H1 (cell line): Measurements from ENCODE around the gene COA1. TPM values are rescaled to one million over a fixed set of nuclear protein-coding genes. Genes with fewer than 3 reads are reported as not detected.

ENCODE experiments used
- CTCF ChIA-PET: fragments of 300-600 bp; sonication (Branson Sonifier 250); formaldehyde crosslinking; loops from one replicate; lab custom pipeline; 2021; ENCODE audit not compliant: partially characterized antibody; lab: Charles Lee
- POLR2A ChIA-PET: fragments of 300-600 bp; sonication (Branson Sonifier 250); formaldehyde crosslinking; loops from one replicate; lab custom pipeline; 2021; ENCODE audit warnings: inconsistent platforms; ENCODE audit not compliant: partially characterized antibody; lab: Charles Lee
- DNase-seq, 2 experiments: peaks; one replicate each; pipeline versions ENCODE4 v3.0.0 to v3.0.0-alpha.2; 2010 to 2022; ENCODE audit warnings: low spot score in 2 of 2, low read depth in 1 of 2, mixed read lengths in 1 of 2
- FAIRE-seq: peaks from 2 replicates; lab custom pipeline; 2011; peaks lifted over from hg19 to GRCh38; lab: Jason Lieb, UNC
- H2AFZ ChIP-seq: 2 replicates; pipeline ENCODE4 v1.8.1; 2012; ENCODE audit warnings: low read length, inconsistent platforms
- H2AK5ac ChIP-seq: 2 replicates; pipeline ENCODE4 v1.6.1; 2013; ENCODE audit warnings: low read depth, low read length
- H2BK120ac ChIP-seq: replicated peaks from 2 replicates; pipeline ENCODE3; 2013; ENCODE audit warnings: low read depth, low read length, inconsistent platforms
- H2BK12ac ChIP-seq: 2 replicates; pipeline ENCODE4 v1.6.1; 2013; ENCODE audit warnings: low read depth, low read length
- H2BK15ac ChIP-seq: 2 replicates; pipeline ENCODE4 v1.6.1; 2013; ENCODE audit warnings: low read length
- H2BK20ac ChIP-seq: 2 replicates; pipeline ENCODE4 v1.6.1; 2013; ENCODE audit warnings: low read length
- H2BK5ac ChIP-seq: 2 replicates; pipeline ENCODE4 v1.6.1; 2013; ENCODE audit warnings: low read depth, low read length
- H3K14ac ChIP-seq: 2 replicates; pipeline ENCODE4 v1.6.1; 2013; ENCODE audit warnings: inconsistent platforms; ENCODE audit not compliant: insufficient read length
- H3K18ac ChIP-seq: 2 replicates; pipeline ENCODE4 v1.6.1; 2013; ENCODE audit warnings: low read length; ENCODE audit errors: extremely low read depth
- H3K23ac ChIP-seq: 2 replicates; pipeline ENCODE4 v1.6.1; 2013; ENCODE audit warnings: inconsistent platforms; ENCODE audit not compliant: insufficient read length
- H3K23me2 ChIP-seq: 2 replicates; pipeline ENCODE4 v1.6.1; 2013; ENCODE audit warnings: low read depth, low read length
- H3K27ac ChIP-seq: 2 replicates; pipeline ENCODE4 v1.6.1; 2011; ENCODE audit warnings: low read depth, low read length, inconsistent platforms
- H3K27me3 ChIP-seq, 4 experiments: replicated peaks in 1 of 4; 1 replicate in 1 of 4; 2 replicates in 3 of 4; pipeline versions ENCODE4 v1.6.1 to v1.8.1; 2011 to 2013; ENCODE audit warnings: low read length in 3 of 4, mild to moderate bottlenecking in 3 of 4, inconsistent platforms in 2 of 4, mixed read lengths in 2 of 4, moderate library complexity in 1 of 4; ENCODE audit not compliant: control insufficient read depth in 3 of 4, insufficient read depth in 3 of 4; ENCODE audit errors: extremely low read depth in 1 of 4
- H3K36me3 ChIP-seq, 4 experiments: 2 replicates each; pipeline versions ENCODE4 v1.6.1 to v1.8.1; 2011 to 2013; ENCODE audit warnings: mild to moderate bottlenecking in 4 of 4, low read length in 3 of 4, moderate library complexity in 2 of 4, control low read depth in 1 of 4, inconsistent platforms in 1 of 4; ENCODE audit not compliant: insufficient read depth in 4 of 4, control insufficient read depth in 2 of 4
- H3K4ac ChIP-seq: replicated peaks from 2 replicates; pipeline ENCODE3; 2013; ENCODE audit warnings: low read length, low read depth, mixed read lengths, inconsistent platforms; ENCODE audit not compliant: insufficient read length
- H3K4me1 ChIP-seq, 4 experiments: replicated peaks in 1 of 4; 1 replicate in 1 of 4; 2 replicates in 3 of 4; pipeline versions ENCODE4 v1.6.1 to v1.8.1; 2011 to 2013; ENCODE audit warnings: low read length in 3 of 4, inconsistent platforms in 2 of 4, mixed read lengths in 1 of 4; ENCODE audit not compliant: insufficient read depth in 4 of 4, control insufficient read depth in 3 of 4
- H3K4me2 ChIP-seq, 2 experiments: 2 replicates each; pipeline versions ENCODE4 v1.6.1 to v1.8.1; 2011 to 2013; ENCODE audit warnings: low read depth in 2 of 2, low read length in 2 of 2, control low read depth in 1 of 2, inconsistent platforms in 1 of 2, mild to moderate bottlenecking in 1 of 2; ENCODE audit not compliant: insufficient read depth in 1 of 2
- H3K4me3 ChIP-seq, 4 experiments: fragments of 200-600, 300-600 bp in 1 of 4; sonication (generic), shearing (Covaris generic), sonication (Bioruptor Twin) in 1 of 4; 2 replicates each; pipeline versions ENCODE4 v1.5.1 to v1.8.1; 2011 to 2016; ENCODE audit warnings: low read length in 4 of 4, low read depth in 3 of 4, control low read depth in 2 of 4, inconsistent platforms in 2 of 4, mild to moderate bottlenecking in 2 of 4, mixed read lengths in 1 of 4, moderate library complexity in 1 of 4; ENCODE audit not compliant: insufficient read depth in 2 of 4; ENCODE audit errors: extremely low read depth in 1 of 4
- H3K56ac ChIP-seq: replicated peaks from 2 replicates; pipeline ENCODE3; 2013; ENCODE audit warnings: low read depth, mild to moderate bottlenecking, mixed read lengths, low read length, inconsistent platforms; ENCODE audit not compliant: insufficient read length
- H3K79me1 ChIP-seq: 2 replicates; pipeline ENCODE4 v1.6.1; 2013; ENCODE audit warnings: low read depth, low read length, control low read depth
- H3K79me2 ChIP-seq, 2 experiments: 2 replicates each; pipeline versions ENCODE4 v1.6.1 to v1.8.1; 2012 to 2013; ENCODE audit warnings: low read length in 2 of 2, mild to moderate bottlenecking in 2 of 2, inconsistent platforms in 1 of 2; ENCODE audit not compliant: insufficient read depth in 2 of 2, control insufficient read depth in 1 of 2
- H3K9ac ChIP-seq, 4 experiments: replicated peaks in 1 of 4; 1 replicate in 1 of 4; 2 replicates in 3 of 4; pipeline versions ENCODE4 v1.6.1 to v1.8.1; 2011 to 2013; ENCODE audit warnings: low read depth in 3 of 4, low read length in 3 of 4, control low read depth in 2 of 4, mild to moderate bottlenecking in 2 of 4, moderate library complexity in 2 of 4, inconsistent platforms in 1 of 4; ENCODE audit errors: extremely low read depth in 1 of 4
- H3K9me3 ChIP-seq, 2 experiments: 2 replicates each; pipeline versions ENCODE4 v1.6.1 to v1.8.1; 2012 to 2013; ENCODE audit warnings: mild to moderate bottlenecking in 2 of 2, moderate library complexity in 2 of 2, control low read depth in 1 of 2, inconsistent platforms in 1 of 2, low read depth in 1 of 2, low read length in 1 of 2, mixed read lengths in 1 of 2; ENCODE audit not compliant: insufficient read depth in 2 of 2
- H4K20me1 ChIP-seq, 2 experiments: replicated peaks in 1 of 2; 2 replicates each; pipeline versions ENCODE3 to v1.8.1; 2011 to 2013; ENCODE audit warnings: inconsistent platforms in 2 of 2, low read length in 2 of 2, mild to moderate bottlenecking in 1 of 2; ENCODE audit not compliant: insufficient read depth in 2 of 2, control insufficient read depth in 1 of 2
- H4K5ac ChIP-seq: 2 replicates; pipeline ENCODE4 v1.6.1; 2013; ENCODE audit warnings: low read length, low read depth, mixed read lengths, inconsistent platforms; ENCODE audit not compliant: insufficient read length
- H4K8ac ChIP-seq: 2 replicates; pipeline ENCODE4 v1.8.0; 2013; ENCODE audit warnings: mild to moderate bottlenecking, moderate library complexity, low read length, inconsistent platforms; ENCODE audit not compliant: insufficient read depth; ENCODE audit errors: extremely low read depth
- H4K91ac ChIP-seq: replicated peaks from 2 replicates; pipeline ENCODE3; 2013; ENCODE audit warnings: low read length, mixed read lengths, inconsistent platforms; ENCODE audit not compliant: insufficient read length
- ASH2L ChIP-seq: fragments of 200-600, 300-600 bp; sonication (generic); IDR thresholded peaks from one replicate; pipeline ENCODE4 v1.7.1; 2017; ENCODE audit warnings: low read length
- BACH1 ChIP-seq: IDR thresholded peaks from 2 replicates; pipeline ENCODE4 v1.6.1; 2012; ENCODE audit warnings: low read length, improper control_type of control experiment
- CBX5 ChIP-seq: fragments of 300-800, 300-1000 bp; sonication (generic); IDR thresholded peaks from 2 replicates; pipeline ENCODE4 v1.7.1; 2016; ENCODE audit warnings: antibody characterized with exemption, low read length, low read depth
- CBX8 ChIP-seq: fragments of 300-800, 300-1000 bp; sonication (generic); IDR thresholded peaks from 2 replicates; pipeline ENCODE4 v1.7.1; 2016; ENCODE audit warnings: low read depth, low read length, borderline replicate concordance
- MAFK ChIP-seq: IDR thresholded peaks from 2 replicates; pipeline ENCODE4 v1.6.1; 2012; ENCODE audit warnings: low read depth, mild to moderate bottlenecking, improper control_type of control experiment, low read length
- NANOG ChIP-seq: IDR thresholded peaks from 2 replicates; pipeline ENCODE4 v1.6.1; 2011; ENCODE audit warnings: low read length, low read depth, mild to moderate bottlenecking, inconsistent platforms; ENCODE audit not compliant: insufficient read depth, poor library complexity, severe bottlenecking
- NRF1 ChIP-seq: IDR thresholded peaks from 2 replicates; pipeline ENCODE4 v1.6.1; 2011; ENCODE audit warnings: mild to moderate bottlenecking, low read depth, low read length, improper control_type of control experiment
- RAD21 ChIP-seq, 2 experiments: IDR thresholded peaks in 1 of 2; conservative IDR thresholded peaks in 1 of 2; 2 replicates each; pipeline ENCODE4 v1.6.1; 2011; ENCODE audit warnings: low read depth in 2 of 2, low read length in 2 of 2, improper control_type of control experiment in 1 of 2, inconsistent platforms in 1 of 2, mild to moderate bottlenecking in 1 of 2, moderate library complexity in 1 of 2
- RXRA ChIP-seq: IDR thresholded peaks from 2 replicates; pipeline ENCODE4 v1.6.1; 2011; ENCODE audit warnings: low read depth, mild to moderate bottlenecking, low read length, moderate library complexity; ENCODE audit not compliant: insufficient read depth
- SIRT6 ChIP-seq: IDR thresholded peaks from one replicate; pipeline ENCODE4 v1.7.1; 2012; ENCODE audit warnings: low read length, inconsistent platforms
- SP1 ChIP-seq: IDR thresholded peaks from 2 replicates; pipeline ENCODE4 v1.6.1; 2011; ENCODE audit warnings: low read depth, low read length
- SP2 ChIP-seq: IDR thresholded peaks from 2 replicates; pipeline ENCODE4 v1.6.1; 2012; ENCODE audit warnings: mild to moderate bottlenecking, low read length, inconsistent platforms
- SP4 ChIP-seq: IDR thresholded peaks from 2 replicates; pipeline ENCODE4 v1.6.1; 2012; ENCODE audit warnings: low read length, inconsistent platforms
- SUZ12 ChIP-seq: fragments of 200-600 bp; sonication (generic); IDR thresholded peaks from 2 replicates; pipeline ENCODE4 v1.6.1; 2012; ENCODE audit warnings: mild to moderate bottlenecking, inconsistent platforms, low read length, moderate library complexity, mixed read lengths
- TEAD4 ChIP-seq: IDR thresholded peaks from 2 replicates; pipeline ENCODE4 v1.6.1; 2012; ENCODE audit warnings: low read depth, low read length, inconsistent platforms, mixed read lengths
- YY1 ChIP-seq: IDR thresholded peaks from 2 replicates; pipeline ENCODE4 v1.6.1; 2011; ENCODE audit warnings: low read depth, mild to moderate bottlenecking, low read length
- WGBS, 2 experiments: shearing (Covaris generic) in 1 of 2; methylation state at CpG; one replicate each; pipeline versions ENCODE4 v1.1.6 to v1.1.7; 2013 to 2015; ENCODE audit warnings: low lambda C conversion rate in 2 of 2, mixed read lengths in 2 of 2, inconsistent platforms in 1 of 2, low coverage in 1 of 2, missing lambda C conversion rate in 1 of 2; ENCODE audit not compliant: insufficient replicate concordance in 2 of 2, insufficient coverage in 1 of 2, insufficient read length in 1 of 2; ENCODE audit errors: extremely low coverage in 1 of 2, missing lambda C conversion rate in 1 of 2; 5-methylcytosine and 5-hydroxymethylcytosine counted together
- polyA plus RNA-seq, 7 experiments: library from polyadenylated mRNA; depleted of rRNA in 3 of 7; stranded (reverse) in 5 of 7; unstranded in 2 of 7; fragments of >200 nt in 5 of 7; fragments of 200-250 nt in 2 of 7; gene quantifications; 1 replicate in 5 of 7; 2 replicates in 1 of 7; 4 replicates in 1 of 7; pipeline versions ENCODE4 v1.2.1 to v1.2.3, GENCODE V29; 2011 to 2013; ENCODE audit warnings: missing spikeins in 2 of 7, mixed read lengths in 2 of 7
- total RNA-seq: library from RNA; stranded (reverse); fragmentation: NEBNext Ultra II Directional; extraction: Animal tissue kit (Norgen Biotek cat#: 25700); gene quantifications from 2 replicates; pipeline ENCODE4 v1.2.1, GENCODE V29; 2021

COA1 gene
- total and polyA plus RNA-seq, 2 of the 8 experiments (the other 6 are each of a cell fraction or from before 2014, with no cell fraction given), result 98.6 to 143 TPM

DNA sequence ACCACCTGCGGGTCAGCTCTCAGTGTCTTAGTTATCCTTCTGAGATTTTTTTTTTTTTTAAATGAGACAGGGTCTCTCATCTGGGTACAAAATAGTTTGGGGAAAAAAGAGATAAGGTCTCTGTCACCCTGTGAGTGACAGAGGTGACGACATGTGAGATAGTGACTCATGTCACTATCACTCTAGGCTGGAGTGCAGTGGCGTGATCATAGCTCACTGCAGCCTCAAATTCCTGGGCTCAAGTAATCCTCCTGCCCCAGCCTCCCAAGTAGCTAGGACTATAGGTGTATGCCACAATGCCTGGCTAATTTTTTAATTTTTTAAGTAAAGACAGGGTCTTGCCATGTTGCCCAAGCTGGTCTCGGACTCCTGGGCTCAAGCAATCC, 39.6 kb upstream of the COA1 start:
- Histone ChIP-seq H3K27me3 (no peaks in the 10 kb centered on the region), H2BK12ac (no peak overlapping the region), H3K56ac (no peak overlapping the region), H3K18ac (no peak overlapping the region), H3K79me2 (no peaks in the 10 kb centered on the region), H4K5ac (no peak overlapping the region), H3K4me2 (no peak overlapping the region), H3K9ac (no peak overlapping the region), H4K91ac (no peak overlapping the region), H3K9me3 (no peaks in the 10 kb centered on the region), H3K36me3 (peaks cover 0 to 3% (median 0%) of the 10 kb centered on the region in 4 experiments; a peak in 2 of 8 replicates), H2BK120ac (no peak overlapping the region), H2BK5ac (no peak overlapping the region), H3K23ac (no peak overlapping the region), H3K14ac (no peak overlapping the region), H2BK15ac (no peak overlapping the region), H2BK20ac (no peak overlapping the region), H3K4me3 (no peak overlapping the region), H3K4ac (no peak overlapping the region), H3K27ac (no peak overlapping the region), H2AFZ (no peak overlapping the region), H2AK5ac (no peak overlapping the region), H4K20me1 (no peaks in the 10 kb centered on the region), H3K4me1 (peaks cover 0 to 5% (median 2%) of the 10 kb centered on the region in 4 experiments; a peak in 4 of 7 replicates), H3K79me1 (no peaks in the 10 kb centered on the region), H3K23me2 (no peaks in the 10 kb centered on the region; the same call in 1 of the 2 replicates), H4K8ac (no peak overlapping the region)
- DNase-seq (no peak), FAIRE-seq (no peak)
- ChIA-PET CTCF (interaction anchor here (0.6 to 1.3 kb wide), 5 partner anchors 14 to 629 kb away, joined by 3 to 4 read pairs (median 3); no protein-coding TSS in a partner anchor), POLR2A (interaction anchor here (0.7 to 1.2 kb wide), 2 partner anchors 11 to 116 kb away, joined by 3 read pairs; no protein-coding TSS in a partner anchor)
- WGBS, 2 experiments, result 98% methylated on average over 4 of the region's 4 CpGs; no CpG with 5 or more reads in 1 of the 2 experiments
- TF ChIP-seq SIRT6 (no peak), SP4 (no peak), RXRA (no peak), CBX8 (no peak), BACH1 (no peak), ASH2L (no peak), SUZ12 (no peak), RAD21 (IDR thresholded peaks at IDR 0.05 in 1 of 2, conservative IDR thresholded peaks at IDR 0.05 in 1 of 2; ENCODE audit: low read depth in 2 of 2, low read length in 2 of 2) (no peak), CBX5 (no peak), NRF1 (no peak), SP1 (no peak), MAFK (no peak), SP2 (no peak), NANOG (no peak), YY1 (no peak), TEAD4 (no peak)
